GM23248 (cell line): ENCODE data around the gene SH2D3C. TPM values are rescaled to one million over a fixed set of nuclear protein-coding genes. Genes with fewer than 3 reads are reported as not detected.

ENCODE experiments used
- DNase-seq: peaks from one replicate; pipeline ENCODE4 v3.0.0-alpha.2; 2015
- H2AFZ ChIP-seq: fragments of 200-600 bp; sonication (generic); 2 replicates; pipeline ENCODE4 v1.6.1; 2016; ENCODE audit warnings: antibody characterized with exemption
- H3F3A ChIP-seq: fragments of 200-600 bp; sonication (generic); 2 replicates; pipeline ENCODE4 v1.6.1; 2016; ENCODE audit warnings: mild to moderate bottlenecking, antibody characterized with exemption, mixed run types; ENCODE audit not compliant: insufficient read depth
- H3K27ac ChIP-seq: fragments of 200-600 bp; sonication (generic); 2 replicates; pipeline ENCODE4 v1.5.1; 2016; ENCODE audit warnings: mild to moderate bottlenecking
- H3K27me3 ChIP-seq: fragments of 200-600 bp; sonication (generic); replicated peaks from 2 replicates; pipeline ENCODE4 v1.6.1; 2016; ENCODE audit warnings: mild to moderate bottlenecking; ENCODE audit not compliant: insufficient read depth
- H3K36me3 ChIP-seq: fragments of 200-600 bp; sonication (generic); 2 replicates; pipeline ENCODE4 v1.6.1; 2016; ENCODE audit warnings: low read depth, mild to moderate bottlenecking
- H3K4me1 ChIP-seq: fragments of 200-600 bp; sonication (generic); 2 replicates; pipeline ENCODE4 v1.6.1; 2016; ENCODE audit warnings: mild to moderate bottlenecking; ENCODE audit not compliant: insufficient read depth
- H3K4me2 ChIP-seq: fragments of 200-600 bp; sonication (generic); one replicate; pipeline ENCODE4 v1.6.1; 2016; ENCODE audit warnings: mild to moderate bottlenecking; ENCODE audit not compliant: unreplicated experiment
- H3K4me3 ChIP-seq: fragments of 200-600 bp; sonication (generic); 2 replicates; pipeline ENCODE4 v1.5.1; 2016; ENCODE audit warnings: mild to moderate bottlenecking
- H3K79me2 ChIP-seq: fragments of 200-600 bp; sonication (generic); 2 replicates; pipeline ENCODE4 v1.6.1; 2016; ENCODE audit warnings: mild to moderate bottlenecking; ENCODE audit not compliant: insufficient read depth
- H3K9ac ChIP-seq: fragments of 200-600 bp; sonication (generic); 2 replicates; pipeline ENCODE4 v1.6.1; 2016; ENCODE audit warnings: mild to moderate bottlenecking
- H3K9me2 ChIP-seq: fragments of 200-600 bp; sonication (generic); 2 replicates; pipeline ENCODE4 v1.6.1; 2016; ENCODE audit warnings: mixed run types, mild to moderate bottlenecking, moderate library complexity; ENCODE audit not compliant: insufficient read depth
- H3K9me3 ChIP-seq: fragments of 200-600 bp; sonication (generic); one replicate; pipeline ENCODE4 v1.6.1; 2017; ENCODE audit warnings: low read depth
- H4K20me1 ChIP-seq: fragments of 200-600 bp; sonication (generic); 2 replicates; pipeline ENCODE4 v1.6.0; 2016; ENCODE audit not compliant: insufficient read depth
- EZH2 ChIP-seq: fragments of 200-600 bp; sonication (generic); IDR thresholded peaks from 2 replicates; pipeline ENCODE4 v1.6.1; 2018; ENCODE audit warnings: antibody characterized with exemption, mild to moderate bottlenecking; ENCODE audit not compliant: insufficient read depth, poor library complexity, severe bottlenecking
- EZH2phosphoT487 ChIP-seq: fragments of 200-600 bp; sonication (generic); IDR thresholded peaks from 2 replicates; pipeline ENCODE4 v1.6.1; 2018; ENCODE audit warnings: antibody characterized with exemption, moderate library complexity, mild to moderate bottlenecking, low read depth; ENCODE audit not compliant: insufficient read depth
- WGBS, 2 experiments: methylation state at CpG; one replicate each; pipeline ENCODE4 v1.1.6; 2015 to 2017; ENCODE audit warnings: low lambda C conversion rate in 2 of 2, low coverage in 1 of 2; ENCODE audit errors: missing lambda C conversion rate in 2 of 2; 5-methylcytosine and 5-hydroxymethylcytosine counted together
- in situ Hi-C: fragments of 300-500 bp; cut with MboI; formaldehyde crosslinking; loops from 2 replicates; pipeline ENCODE4 v1.15.0; 2020
- polyA plus RNA-seq: library from polyadenylated mRNA; unstranded; fragments of >200 nt; fragmentation: Nextera tagmentation; extraction: Ambion mirVana; gene quantifications from 2 replicates; pipeline ENCODE4 v1.2.1, GENCODE V29; 2016
- total RNA-seq: library from RNA; depleted of rRNA; stranded (reverse); fragments of >200 nt; shearing (Covaris generic); gene quantifications from 2 replicates; pipeline ENCODE4 v1.2.3, GENCODE V29; 2014

Gene SH2D3C
- total and polyA plus RNA-seq, 2 experiments from 2014 or later = not detected

DNA sequence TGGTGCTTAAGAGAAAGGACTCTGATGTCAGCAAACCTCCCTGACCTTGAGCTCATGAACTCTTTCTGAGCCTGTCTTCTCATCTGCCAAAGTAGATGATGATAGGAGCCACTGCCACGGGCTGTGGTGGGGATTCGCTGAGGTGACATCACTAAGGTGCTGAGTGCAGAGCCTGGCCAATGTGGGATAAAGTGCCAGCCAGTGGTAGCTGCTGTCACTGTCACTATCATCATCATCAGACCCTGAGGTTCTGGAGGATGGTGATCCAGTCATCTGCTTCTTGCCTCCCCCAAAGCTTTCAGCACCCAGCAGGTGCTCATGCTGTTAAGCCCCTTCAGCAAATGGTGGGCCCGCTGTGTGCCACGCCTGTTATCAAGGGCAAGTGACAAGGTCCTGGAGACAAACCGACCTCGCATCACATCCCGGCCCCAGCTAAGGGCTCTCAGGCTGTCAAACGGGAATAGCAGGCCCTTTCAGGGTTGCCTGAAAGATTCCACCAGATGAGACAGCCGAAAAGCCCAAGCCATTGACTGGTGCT, 30.6 kb upstream of the SH2D3C start:
- DNase-seq = no peak
- Histone ChIP-seq H3K9ac (no peak overlapping the region), H3K27me3 (no peaks in the 10 kb centered on the region), H3K36me3 (peaks cover 13% of the 10 kb centered on the region; the same call in 1 of the 2 replicates), H3K27ac (no peak overlapping the region), H3K4me2 (no peak overlapping the region), H4K20me1 (no peaks in the 10 kb centered on the region), H3F3A (peaks cover 14% of the 10 kb centered on the region), H3K9me2 (no peaks in the 10 kb centered on the region), H2AFZ (no peak overlapping the region), H3K79me2 (peaks cover 29% of the 10 kb centered on the region), H3K9me3 (no peaks in the 10 kb centered on the region), H3K4me1 (peaks cover 9% of the 10 kb centered on the region), H3K4me3 (no peak overlapping the region)
- in situ Hi-C loops = no loop called here
- 74 to 76% methylated on average over 9 of the region's 9 CpGs for WGBS, 2 experiments
- TF ChIP-seq EZH2phosphoT487 = no peak
- TF ChIP-seq EZH2 = no peak

GRCh38 chr9:127808347-127809001, 30.0 kb upstream of the SH2D3C start:
- TF ChIP-seq EZH2phosphoT487 (no peak), EZH2 (no peak)
- Histone ChIP-seq H3K9me2 (no peaks in the 10 kb centered on the region), H3K4me3 (no peak overlapping the region), H3K4me2 (no peak overlapping the region), H4K20me1 (no peaks in the 10 kb centered on the region), H3K27ac (no peak overlapping the region), H3F3A (peaks cover 9% of the 10 kb centered on the region), H3K9ac (no peak overlapping the region), H3K27me3 (no peaks in the 10 kb centered on the region), H3K9me3 (no peaks in the 10 kb centered on the region), H3K79me2 (peaks cover 34% of the 10 kb centered on the region), H2AFZ (no peak overlapping the region), H3K36me3 (peaks cover 8% of the 10 kb centered on the region; the same call in 1 of the 2 replicates), H3K4me1 (peaks cover 13% of the 10 kb centered on the region)
- in situ Hi-C loops = no loop called here
- no peak for DNase-seq
- WGBS, 2 experiments = 94 to 96% methylated on average over 16 to 17 of the region's 17 CpGs

DNA sequence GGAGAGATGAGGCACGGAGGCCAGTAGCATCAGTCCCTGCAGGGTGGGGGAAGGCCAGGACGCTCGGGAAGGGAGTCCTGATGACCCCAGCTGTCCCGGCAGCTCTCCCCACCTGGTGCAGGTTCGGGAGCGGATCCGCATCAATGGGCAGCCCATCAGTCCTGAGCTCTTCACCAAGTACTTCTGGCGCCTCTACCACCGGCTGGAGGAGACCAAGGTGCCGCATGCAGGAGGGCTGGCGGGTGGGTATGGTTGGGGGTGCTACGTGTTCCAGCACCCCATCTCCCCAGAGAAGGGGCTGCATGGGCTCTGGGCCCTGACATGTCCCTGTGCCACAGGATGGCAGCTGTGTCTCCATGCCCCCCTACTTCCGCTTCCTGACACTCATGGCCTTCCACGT, 28.4 kb upstream of the SH2D3C start:
- H2AFZ ChIP-seq = no peak overlapping the region
- peaks cover 4% of the 10 kb centered on the region; the same call in 1 of the 2 replicates for H3K36me3 ChIP-seq

GRCh38 chr9:127805620-127806019, 27.2 kb upstream of the SH2D3C start:
- WGBS, 2 experiments = 73 to 74% methylated on average over 8 of the region's 8 CpGs
- Histone ChIP-seq H3K9me3 (no peaks in the 10 kb centered on the region), H3F3A (peaks cover 11% of the 10 kb centered on the region), H3K27ac (no peak overlapping the region), H3K27me3 (no peaks in the 10 kb centered on the region), H3K79me2 (peaks cover 34% of the 10 kb centered on the region), H3K4me2 (no peak overlapping the region), H3K4me3 (no peak overlapping the region), H3K9me2 (no peaks in the 10 kb centered on the region), H3K9ac (no peak overlapping the region), H3K4me1 (peaks cover 16% of the 10 kb centered on the region), H3K36me3 (no peaks in the 10 kb centered on the region), H4K20me1 (no peaks in the 10 kb centered on the region), H2AFZ (no peak overlapping the region)
- in situ Hi-C loops = no loop called here
- TF ChIP-seq EZH2 = no peak
- TF ChIP-seq EZH2phosphoT487 = no peak
- peak; percentile 54 for DNase-seq

More for the DNA sequence above, 28.4 kb upstream of the SH2D3C start:
- Histone ChIP-seq H3K9me3 (no peaks in the 10 kb centered on the region), H3K27me3 (no peaks in the 10 kb centered on the region), H3K4me3 (no peak overlapping the region), H3K4me2 (no peak overlapping the region), H3K27ac (no peak overlapping the region), H3K4me1 (peaks cover 13% of the 10 kb centered on the region), H4K20me1 (no peaks in the 10 kb centered on the region), H3K9ac (no peak overlapping the region), H3K9me2 (no peaks in the 10 kb centered on the region), H3F3A (peaks cover 10% of the 10 kb centered on the region), H3K79me2 (peaks cover 34% of the 10 kb centered on the region)
- no peak for TF ChIP-seq EZH2
- no peak for TF ChIP-seq EZH2phosphoT487
- no peak for DNase-seq
- in situ Hi-C loops = no loop called here
- WGBS, 2 experiments = 93 to 95% methylated on average over 9 to 14 of the region's 14 CpGs
